Fibroblast of the conjunctiva (primary cell): Measurements from ENCODE around the gene ZNF787.

ENCODE experiments used
- DNase-seq: peaks from one replicate; pipeline ENCODE4 v3.0.0-alpha.2; 2010; ENCODE audit warnings: low read depth

The ZNF787 gene

DNA sequence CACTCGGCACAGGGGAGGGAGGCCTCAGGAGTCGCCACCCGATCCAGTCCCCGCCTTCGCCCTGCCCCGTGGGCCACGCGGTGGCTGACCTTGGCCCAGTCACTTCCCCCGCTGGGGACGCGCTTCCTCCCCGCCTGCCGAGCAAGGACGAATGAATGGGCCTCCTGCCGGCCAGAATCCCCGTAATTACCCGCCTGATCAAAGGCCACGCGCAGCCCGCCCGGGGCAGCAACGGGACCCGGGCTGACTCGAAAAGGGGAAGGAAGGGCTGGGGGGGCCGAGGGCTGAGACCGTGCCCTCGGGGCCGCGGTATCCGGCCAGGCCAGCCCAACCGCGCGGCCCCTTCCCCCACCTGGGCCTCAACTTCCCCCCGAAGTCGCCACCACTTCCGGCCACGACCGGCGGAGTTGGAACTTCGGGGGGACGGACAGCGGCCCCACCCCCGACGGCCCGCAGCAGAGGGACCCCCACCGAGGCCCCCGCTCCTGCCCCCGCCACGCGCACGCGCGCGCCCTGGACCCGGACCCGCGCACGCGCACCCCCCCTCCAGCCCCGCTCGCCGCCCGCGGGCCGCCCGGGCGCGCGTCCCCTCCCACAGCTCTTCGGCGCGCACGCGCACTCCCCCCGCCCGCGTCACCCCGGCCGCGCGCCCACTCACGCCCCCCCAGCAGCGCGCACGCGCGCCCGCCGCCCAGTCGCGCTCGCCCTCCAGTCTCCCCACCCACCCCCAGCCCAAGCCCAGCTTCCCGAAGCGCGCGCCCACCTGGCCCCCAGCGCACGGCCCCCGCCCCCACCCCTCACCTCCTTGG lies 520 bp downstream of the ZNF787 start:
- DNase-seq: no peak

DNA sequence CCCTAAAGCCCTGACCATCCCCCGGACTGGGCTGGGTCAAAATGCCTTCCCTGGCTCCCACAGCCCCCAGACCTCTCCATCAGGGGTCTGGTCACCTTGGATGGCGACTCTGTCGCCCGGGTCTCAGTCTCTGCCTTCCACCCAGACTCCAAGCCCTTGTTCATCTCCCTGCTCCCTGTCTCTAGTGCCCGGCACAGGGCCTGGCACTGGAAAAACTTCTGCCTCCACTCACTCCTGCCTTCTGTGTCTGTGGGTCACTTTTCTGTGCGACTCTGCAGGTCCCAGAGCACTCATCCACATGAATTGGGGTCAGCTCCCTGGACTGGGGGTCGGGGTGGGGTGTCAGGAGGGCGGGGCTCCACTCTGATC lies 1.1 kb downstream of the ZNF787 start:
- no peak for DNase-seq

DNA sequence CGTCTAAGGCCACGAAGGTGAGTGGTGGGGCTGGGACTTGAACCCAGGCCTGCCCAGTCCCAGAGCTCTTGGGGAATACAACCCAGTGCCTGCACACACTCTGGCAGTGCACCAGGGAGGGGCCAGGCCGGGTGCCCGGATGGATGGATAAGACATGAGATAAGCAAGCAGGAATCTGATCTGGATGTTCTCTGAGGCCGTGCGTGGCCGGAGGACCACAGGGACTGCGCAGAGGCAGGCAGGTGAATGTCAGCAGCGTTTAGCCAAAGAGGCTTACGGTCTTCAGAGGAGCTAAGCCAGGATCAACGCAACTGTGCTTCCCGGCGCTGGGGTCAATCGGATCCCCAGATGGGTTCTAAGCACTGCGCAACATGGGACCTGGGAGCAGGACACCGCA lies 1.5 kb downstream of the ZNF787 start:
- DNase-seq: no peak

DNA sequence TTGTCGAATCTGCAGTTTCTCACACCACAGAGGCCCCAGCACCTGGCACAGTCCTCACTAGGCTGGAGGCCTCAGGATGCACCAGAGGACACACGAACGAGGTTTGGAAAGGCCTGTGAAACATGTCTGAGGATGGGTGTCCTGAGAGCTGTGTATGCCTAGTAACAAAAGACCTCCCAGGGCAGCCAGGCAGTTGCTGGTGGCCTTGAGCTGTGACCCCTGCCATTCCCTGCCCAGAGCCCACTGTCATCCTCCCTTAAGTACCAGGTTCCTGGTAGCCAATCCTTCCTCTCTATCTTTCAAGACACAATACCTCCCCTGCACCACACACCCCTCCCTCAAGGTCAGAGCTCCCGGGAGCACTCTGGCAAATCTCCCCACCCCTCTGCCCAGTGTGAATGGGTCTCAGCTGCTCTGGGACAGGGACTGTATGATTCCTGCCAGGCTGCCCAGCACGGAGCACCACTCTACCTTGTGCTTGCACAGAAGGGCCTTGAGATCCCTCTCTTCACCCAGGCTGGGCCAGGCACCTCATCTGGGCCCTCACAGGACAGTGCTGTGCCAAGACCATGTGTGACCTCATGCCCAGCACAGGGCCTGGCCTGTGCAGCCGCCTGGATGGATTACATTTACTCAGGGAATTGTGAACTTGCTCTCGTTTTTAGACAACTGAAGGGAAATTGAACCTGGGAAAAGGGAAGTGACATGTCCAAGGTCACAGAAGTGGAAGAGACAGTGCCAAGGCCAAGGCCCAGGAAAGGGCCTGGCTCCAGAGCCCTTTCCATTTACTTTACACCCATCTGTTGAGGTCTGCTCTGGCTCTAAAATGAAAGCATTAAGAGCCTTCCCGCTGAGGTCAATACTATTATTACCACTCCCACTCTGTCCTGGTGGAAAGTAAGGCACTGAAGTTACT lies 2.2 kb downstream of the ZNF787 start:
- no peak for DNase-seq

DNA sequence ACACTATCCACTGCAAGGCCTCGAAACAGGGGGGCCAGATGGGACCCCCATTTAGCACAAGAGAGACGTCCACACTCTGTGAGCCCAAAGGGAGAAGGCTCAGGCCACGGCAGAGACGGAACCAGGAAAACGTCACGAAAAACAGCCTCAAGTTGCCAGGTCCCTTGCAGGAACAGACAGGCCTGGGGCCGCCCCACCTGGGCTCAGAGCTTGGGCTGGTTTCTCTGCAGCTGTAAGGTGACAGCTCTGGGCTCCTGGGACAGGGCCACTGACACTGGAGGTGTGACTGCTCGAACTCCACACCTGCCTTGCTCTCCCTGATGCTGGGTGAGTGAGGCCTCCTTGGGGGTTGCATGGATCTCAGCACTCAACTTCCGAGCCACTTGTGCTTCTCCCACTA lies 3.2 kb downstream of the ZNF787 start:
- no peak for DNase-seq

DNA sequence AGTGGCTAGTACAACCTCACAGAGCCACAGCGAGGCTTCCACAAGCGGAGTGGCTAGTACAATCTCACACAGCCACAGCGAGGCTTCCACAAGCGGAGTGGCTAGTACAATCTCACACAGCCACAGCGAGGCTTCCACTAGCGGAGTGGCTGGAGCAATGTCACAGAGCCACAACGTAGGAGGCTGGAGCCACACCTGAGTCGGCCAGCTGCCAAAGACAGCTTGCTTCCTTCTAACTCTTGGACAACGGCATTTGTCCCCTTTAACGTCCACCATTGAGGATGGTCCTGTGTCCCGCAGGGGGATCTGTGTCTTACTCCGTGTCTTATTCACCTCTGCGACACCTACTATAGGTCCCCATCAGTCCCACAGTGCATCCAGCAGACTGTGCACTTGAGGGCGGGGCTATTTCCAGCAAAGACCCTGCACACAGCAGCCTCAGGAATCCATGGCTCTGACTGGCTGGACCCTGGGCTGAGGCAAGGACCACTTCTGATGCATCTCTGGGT lies 3.7 kb downstream of the ZNF787 start:
- DNase-seq: no peak

DNA sequence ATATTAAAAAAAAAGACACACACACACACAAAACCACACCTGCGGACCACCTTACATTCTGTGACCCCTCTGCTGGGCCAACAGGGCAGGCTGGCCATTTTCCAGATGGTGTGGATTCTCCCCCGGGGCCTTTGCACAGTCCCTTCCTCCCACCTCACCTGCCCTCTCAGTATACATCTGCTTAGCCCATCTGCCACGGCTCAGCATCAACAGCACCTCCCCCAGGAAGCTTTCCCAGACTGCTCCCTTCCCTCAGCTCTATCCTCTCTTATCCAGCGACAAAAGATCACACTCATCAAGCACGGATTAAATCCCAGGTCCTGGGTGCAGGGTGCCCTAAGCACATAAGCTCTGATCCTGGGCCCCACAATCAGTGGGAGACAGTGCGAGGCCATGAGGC lies 4.5 kb downstream of the ZNF787 start:
- DNase-seq: no peak

DNA sequence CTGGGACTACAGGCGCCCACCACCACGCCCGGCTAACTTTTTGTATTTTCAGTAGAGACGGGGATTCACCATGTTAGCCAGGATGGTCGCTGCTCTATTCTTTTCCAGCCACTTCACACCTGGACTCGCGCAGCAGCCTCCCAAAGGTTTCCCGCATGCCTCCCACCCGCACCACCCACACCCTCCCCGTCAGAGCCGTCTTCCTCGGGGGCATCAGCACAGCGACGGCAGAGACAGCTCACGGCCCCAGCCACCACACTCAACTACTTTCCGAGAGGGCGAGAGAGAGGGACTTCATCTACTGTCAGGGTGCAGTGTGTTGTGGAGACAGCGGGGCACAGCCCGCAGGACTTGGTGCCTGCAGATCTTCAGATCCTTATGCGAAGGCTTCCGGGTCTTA lies 5.6 kb downstream of the ZNF787 start:
- no peak for DNase-seq

DNA sequence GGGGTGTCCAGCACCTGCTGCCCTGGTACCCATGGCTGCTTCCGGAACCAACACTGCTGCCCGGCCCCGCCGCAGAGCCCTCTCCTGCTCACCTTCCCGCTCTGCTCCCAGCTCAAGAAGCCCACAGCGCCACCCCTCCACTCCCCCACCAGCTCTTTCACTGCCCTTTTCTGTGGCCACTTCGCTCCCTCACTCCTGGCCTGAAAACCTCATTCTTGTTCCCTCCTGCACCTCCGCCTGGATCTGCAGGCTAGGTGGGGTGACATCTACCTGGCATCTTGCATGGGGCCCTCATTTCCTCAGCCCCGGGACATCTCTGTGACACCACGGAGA lies 6.4 kb downstream of the ZNF787 start:
- no peak for DNase-seq

DNA sequence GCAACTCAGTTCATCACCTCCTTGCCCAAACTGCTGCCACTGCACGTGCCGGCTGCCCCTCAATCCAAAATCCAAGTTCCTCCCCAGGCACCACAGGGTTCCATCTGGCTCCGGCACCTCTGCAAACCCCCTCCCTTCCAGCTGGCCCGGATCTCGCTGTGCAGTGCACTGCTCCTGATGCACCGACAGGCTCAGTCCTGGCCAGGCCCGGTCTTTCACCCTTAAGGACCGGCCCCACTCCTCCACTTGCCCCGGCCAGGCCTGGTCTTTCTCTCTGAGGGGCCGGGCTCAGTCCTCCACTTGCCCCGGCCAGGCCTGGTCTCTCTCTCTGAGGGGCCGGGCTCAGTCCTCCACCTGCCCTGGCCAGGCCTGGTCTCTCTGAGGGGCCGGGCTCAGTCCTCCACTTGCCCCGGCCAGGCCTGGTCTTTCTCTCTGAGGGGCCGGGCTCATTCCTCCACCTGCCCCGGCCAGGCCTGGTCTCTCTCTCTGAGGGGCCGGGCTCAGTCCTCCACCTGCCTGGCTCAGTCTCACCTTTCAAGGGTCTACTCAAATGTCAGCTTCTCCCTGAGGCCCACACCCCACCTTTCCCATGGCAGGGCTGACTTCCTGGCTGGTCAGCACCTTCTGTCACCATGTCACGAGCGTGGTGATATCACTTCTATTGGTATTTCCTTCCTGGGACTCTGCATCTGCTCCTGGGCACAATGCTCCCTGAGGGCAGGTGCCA lies 6.9 kb downstream of the ZNF787 start:
- no peak for DNase-seq

DNA sequence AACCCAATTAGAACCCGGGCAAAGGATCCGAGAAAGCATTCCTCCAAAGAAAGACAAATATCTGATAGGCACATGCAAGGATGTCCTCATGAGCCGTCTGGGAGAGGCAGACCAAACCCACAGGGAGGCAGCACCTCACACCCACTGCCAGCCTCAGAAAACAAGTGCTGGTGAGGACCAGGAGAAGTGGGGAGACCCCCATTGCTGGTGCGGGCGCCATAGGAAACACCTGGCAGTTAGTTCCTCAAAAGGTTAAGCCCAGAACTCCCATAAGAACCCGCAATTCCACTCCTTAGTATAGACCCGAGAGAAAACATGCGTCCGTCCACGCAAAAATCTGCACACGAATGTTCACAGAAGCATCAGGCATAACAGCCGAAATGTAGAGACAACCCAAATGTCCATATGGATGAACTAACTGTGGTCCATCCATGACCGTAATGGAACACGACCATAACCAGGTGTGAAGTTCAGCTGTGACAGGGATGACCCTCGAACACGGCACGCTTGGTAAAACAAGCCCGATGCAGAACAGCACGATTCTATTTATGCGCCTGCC lies 7.9 kb downstream of the ZNF787 start:
- DNase-seq: no peak

DNA sequence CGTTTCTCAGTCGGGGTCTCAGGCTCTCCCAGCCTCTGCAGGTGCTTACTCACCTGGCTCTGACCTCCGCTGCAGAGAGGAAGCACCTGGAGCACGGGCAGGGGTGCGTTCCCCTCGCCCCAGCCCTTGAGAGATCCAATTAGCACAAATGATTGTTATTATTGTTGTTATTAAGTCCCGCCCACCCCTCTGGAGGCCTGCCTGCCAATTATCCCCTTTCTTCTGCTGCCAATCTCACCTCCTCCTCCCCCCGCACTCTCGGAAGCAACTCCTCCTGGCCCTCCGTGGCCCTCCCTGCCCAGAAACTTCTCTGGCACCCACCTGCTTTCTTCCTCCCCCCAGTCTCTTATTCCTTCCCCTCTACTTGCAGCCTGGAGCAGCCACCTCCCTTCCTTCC lies 8.8 kb downstream of the ZNF787 start:
- DNase-seq: no peak

DNA sequence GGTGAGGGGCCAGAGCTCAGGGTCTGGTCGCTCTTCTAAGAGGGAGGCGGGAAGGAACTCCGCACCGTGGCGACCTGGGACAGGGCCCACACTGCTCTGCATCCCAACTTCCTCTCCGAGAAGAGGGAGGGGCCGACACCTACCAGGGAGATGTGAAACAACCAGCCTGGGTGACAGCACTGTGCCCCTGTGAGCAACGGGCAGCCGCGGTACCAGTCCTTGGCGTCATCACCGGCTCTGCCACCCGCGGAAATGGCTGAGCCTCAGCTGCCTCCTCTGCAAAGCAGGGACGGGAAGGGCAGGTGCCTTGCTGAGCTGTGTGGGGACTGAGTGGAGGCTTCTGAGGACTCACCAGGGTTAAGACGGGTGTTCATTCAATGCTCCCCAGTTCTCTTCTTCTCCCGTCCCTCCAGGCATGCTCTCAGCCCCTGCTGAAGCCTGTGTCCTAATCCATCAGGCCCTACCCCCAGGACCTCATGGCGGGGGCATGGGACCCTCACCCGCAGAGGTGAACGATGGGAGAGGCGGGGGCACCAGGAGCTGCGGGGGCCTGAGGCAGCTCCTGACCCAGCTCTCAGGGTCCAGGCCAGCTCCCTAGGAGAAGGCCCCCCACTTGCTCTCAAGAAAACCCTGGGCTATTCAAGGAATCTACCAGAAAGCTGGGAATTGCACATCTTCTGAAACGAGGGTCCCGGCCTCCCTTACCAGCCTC lies 9.3 kb downstream of the ZNF787 start:
- no peak for DNase-seq

DNA sequence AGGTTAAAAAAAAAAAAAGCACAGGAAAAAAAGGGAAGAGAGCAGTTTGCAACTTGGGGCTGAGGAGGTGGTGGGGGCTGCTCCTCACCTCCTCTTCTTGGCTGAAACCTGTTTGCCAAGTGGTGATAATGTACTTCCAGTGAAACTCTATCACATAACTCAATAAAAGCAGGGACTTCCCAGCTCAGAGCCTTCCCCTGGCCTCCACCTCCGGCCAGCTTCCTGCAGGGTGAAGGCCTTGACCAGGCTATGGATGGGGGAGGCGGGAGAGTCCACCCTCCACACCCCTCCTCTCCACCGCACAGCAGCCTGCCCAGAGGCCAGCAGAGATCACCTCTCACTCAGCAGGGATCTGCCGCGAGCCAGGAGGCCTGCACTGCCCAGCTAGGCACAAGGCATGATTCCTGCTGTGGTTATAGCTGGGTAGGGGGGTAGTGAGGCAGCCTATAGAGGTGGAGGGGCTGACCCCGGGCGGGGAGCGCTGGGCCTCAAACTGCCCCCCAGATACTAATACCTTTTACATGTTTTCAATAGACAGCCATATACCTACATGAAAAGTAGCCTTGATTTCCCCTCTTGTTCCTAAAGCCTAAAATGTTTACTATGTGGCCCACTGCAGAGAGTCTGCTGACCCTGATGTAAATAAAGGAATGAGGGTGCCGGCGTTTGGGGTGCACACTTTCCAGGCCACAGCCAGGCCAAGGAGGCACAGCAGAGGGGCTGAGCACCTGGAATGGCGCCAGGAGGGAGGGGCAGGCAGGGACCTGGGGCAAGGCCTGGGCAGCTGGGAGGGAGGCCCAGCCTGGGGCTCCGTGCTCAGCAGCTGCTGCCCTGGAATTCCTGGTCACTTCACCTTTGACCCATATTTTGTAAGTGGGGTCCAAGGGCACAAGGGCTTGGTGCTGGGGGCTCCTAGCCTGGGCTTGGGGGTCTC lies 10.3 kb downstream of the ZNF787 start:
- DNase-seq: no peak

DNA sequence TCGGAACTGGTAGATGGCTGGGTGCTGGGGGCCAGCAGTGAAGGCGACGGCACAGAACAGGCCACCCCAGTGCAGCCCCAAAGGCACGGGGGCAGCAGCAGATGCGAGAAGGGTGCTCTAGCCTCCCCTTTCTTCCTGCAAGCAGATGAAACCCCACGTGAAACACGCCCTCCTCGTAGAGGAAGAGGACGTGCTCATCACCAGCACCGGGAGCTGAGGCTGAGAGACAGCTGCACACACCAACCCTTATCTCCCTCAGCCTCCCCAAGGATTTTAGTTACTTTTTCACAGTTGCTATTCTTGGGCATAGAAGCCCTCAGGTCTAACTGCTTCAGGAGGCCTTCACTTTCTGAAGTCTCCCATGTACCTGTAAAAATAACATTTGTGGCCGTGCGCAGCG lies 11.9 kb downstream of the ZNF787 start:
- DNase-seq: no peak

DNA sequence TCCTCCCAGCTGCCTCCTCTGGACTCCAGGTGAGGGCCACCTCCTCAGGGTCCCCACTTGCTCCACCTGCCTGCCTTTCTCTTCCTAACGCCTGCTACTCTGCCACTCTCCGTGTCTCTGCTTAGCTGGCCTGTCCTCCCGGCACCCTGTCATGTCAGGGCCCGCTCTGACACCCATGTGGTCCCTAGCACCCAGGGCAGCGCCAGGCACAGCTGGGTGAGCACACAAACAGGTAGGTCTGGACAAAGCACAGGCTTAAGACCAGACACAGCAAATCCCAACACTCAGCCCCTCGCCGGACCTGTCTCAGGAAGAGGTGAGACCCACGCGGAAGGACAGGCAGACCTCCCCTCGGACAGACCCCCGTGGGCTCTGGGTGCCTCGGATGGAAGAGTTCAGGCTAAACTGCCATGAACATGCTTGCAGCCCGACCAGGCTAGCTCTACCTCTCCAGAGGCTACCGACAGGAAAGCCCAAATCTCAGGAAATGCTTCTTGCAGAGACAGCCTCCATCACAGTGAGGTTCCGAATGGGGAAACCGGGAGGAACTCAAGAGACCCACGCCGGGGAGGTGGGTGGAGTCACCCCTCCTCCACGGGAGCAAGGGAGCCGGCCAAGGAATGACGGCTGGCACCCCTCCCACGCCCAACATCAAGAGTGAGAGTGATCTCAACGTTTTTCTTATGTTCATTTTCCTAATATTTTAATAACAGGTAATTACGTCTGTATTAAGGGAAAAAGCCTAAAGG lies 12.5 kb downstream of the ZNF787 start:
- no peak for DNase-seq

DNA sequence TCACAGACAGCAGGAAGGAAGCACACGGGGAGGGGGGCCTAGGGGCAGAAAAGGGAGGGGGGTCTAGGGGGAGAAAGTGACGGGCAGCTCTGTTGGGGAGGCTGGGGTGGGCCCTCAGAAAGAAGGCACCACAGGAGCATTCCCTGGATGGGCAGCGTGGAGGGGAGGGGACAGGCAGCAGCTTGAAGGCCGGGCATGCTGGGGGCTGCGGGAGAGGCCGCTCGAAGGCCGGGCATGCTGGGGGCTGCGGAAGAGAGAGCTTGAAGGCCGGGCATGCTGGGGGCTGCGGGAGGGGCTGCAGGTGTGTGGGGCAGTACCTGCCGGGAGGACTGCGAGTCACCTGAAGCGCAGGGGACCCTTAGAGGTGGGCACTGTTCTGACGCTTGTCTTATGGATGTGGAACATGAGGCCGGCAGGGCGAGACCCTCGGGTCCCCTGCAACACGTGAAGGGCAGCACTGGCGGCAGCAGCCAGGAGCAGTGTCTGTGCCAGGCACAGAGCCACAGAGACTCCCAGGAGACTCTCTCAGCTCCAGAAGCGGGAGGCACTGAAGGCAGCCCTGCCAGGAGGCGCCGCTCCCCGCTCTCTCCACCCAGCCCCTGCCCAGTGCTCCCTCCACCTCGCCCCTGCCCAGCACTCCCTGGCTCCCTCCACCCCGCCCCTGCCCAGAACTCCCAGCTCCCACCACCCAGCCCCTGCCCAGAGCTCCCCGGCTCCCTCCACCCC lies 13.3 kb downstream of the ZNF787 start:
- no peak for DNase-seq

DNA sequence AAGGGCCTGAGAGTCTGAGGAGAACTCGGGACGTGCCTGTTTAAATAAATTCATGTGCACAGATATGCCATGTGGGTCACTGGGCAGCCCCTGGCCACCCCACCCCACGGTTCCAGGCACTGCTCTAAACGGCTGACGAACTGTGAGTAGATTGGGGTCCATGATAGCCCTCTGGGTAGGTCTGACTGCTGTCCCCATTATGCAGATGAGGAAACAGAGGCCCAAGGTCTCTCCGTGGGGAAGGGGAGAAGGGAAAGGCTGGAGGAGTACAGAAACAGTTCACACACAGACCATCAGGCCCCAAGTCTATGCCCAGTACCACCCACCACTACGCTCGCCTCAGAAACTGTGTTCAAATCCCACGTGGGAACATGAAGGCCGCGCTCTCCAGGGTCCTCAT lies 14.1 kb downstream of the ZNF787 start:
- no peak for DNase-seq

DNA sequence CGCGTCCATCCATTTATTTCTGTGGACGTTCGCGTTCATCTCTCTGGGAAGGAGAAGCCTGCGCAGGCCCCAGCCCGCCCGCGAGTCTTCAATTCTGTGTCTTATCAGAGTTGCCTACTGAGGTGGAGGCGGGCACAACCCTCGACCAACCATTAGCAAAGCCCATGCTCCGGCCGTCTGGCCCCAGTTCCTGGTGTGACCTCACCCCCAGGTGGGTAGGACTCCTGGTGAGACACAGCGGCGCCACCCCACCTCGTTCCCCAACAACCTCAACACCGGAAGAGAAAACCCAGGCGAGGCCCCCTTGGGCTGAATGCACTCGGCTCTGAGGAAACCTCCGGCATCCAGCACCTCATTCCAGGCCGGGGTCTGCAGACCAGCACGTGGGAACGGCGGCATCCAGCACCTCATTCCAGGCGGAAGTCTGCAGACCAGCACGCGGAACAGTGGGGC lies 14.7 kb downstream of the ZNF787 start:
- no peak for DNase-seq
